Cerebellar nuclear complex (tissue), 1 donor: Measurements from ENCODE around the gene KCNS1.
"Not testable (repeated sequence)": the region's sequence is repeated elsewhere in the genome, so short reads cannot be mapped to it uniquely, and the experiment has no call there.

ENCODE experiments used
- DNase-seq, 2 experiments: peaks; one replicate each; lab custom pipeline; 2025; lab: John Stamatoyannopoulos, UW

Gene KCNS1

GRCh38 chr20:45077559-45077958, 23.4 kb downstream of the KCNS1 start:
- no peak for DNase-seq

GRCh38 chr20:45073221-45073620, 27.7 kb downstream of the KCNS1 start:
- DNase-seq, result no peak

- DNase-seq, result no peak
Measured at GRCh38 chr20:45072066-45072465, 28.9 kb downstream of the KCNS1 start.

GRCh38 chr20:45070932-45071632, 29.8 kb downstream of the KCNS1 start:
- DNase-seq, result no peak

GRCh38 chr20:45069261-45069660, 31.7 kb downstream of the KCNS1 start:
- no peak for DNase-seq

- DNase-seq, result no peak
Measured at GRCh38 chr20:45067558-45067957, 33.4 kb downstream of the KCNS1 start.

GRCh38 chr20:45067087-45067486, 33.8 kb downstream of the KCNS1 start:
- no peak for DNase-seq

GRCh38 chr20:45066372-45066771, 34.6 kb downstream of the KCNS1 start:
- no peak for DNase-seq

- no peak for DNase-seq
Measured at GRCh38 chr20:45064812-45065211, 36.1 kb downstream of the KCNS1 start.

GRCh38 chr20:45063107-45063506, 37.8 kb downstream of the KCNS1 start:
- not testable (repeated sequence) for DNase-seq

- no peak for DNase-seq
Measured at GRCh38 chr20:45061244-45061643, 39.7 kb downstream of the KCNS1 start.

GRCh38 chr20:45060294-45060693, 40.6 kb downstream of the KCNS1 start:
- no peak for DNase-seq

- DNase-seq, result no peak
Measured at GRCh38 chr20:45059022-45059728, 41.8 kb downstream of the KCNS1 start.

- DNase-seq, result no peak
Measured at GRCh38 chr20:45058168-45058850, 42.6 kb downstream of the KCNS1 start.

- no peak for DNase-seq
Measured at GRCh38 chr20:45056473-45057173, 44.3 kb downstream of the KCNS1 start.

GRCh38 chr20:45055056-45055455, 45.9 kb downstream of the KCNS1 start:
- DNase-seq, result no peak

- DNase-seq, result no peak
Measured at GRCh38 chr20:45053430-45054351, 47.2 kb downstream of the KCNS1 start.

- DNase-seq, result no peak
Measured at GRCh38 chr20:45052698-45053429, 48.1 kb downstream of the KCNS1 start.

- DNase-seq, result no peak
Measured at GRCh38 chr20:45051204-45052060, 49.5 kb downstream of the KCNS1 start.
